Islet precursor cell (in vitro differentiated cells): Measurements from ENCODE around the gene LDLRAD3.

Experiments
- DNase-seq: peaks from one replicate; pipeline ENCODE4 v3.0.0-alpha.2; 2018

LDLRAD3 gene

DNA sequence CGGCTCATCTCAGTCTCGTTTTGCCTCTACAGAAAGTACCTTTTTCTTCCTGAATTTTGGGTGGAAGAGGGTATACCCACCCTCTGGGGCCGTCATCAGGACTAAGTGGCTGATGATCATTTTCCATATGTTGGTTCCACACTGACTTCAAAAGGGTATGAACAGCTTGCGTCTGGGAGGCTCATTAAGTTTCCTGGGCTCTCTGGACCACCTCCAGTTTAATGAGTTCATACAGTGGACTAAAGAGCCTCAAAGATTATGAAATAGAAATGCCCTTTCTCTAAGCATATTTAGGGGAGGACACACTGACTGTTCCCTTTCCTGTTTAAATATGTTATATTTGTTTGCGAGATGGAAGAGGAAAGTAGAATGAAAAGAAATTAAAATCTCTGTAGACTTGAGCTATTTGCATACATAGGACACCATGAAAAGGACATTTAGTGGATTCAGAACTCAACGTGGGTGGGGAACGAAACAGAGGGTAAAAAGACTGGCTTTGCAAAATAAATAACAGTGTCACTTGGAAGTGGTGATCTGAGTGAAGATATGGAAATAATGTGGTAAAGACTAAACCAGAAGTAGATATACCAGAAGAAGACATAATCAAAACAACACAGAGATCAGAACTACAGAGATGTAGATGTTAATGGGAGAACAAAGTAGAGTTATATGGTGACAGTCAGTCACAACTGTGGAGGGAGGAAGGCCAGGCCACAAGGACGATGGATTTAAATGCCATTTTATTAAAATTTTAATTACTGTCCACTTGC is 18.7 kb downstream of the LDLRAD3 start:
- no peak for DNase-seq

DNA sequence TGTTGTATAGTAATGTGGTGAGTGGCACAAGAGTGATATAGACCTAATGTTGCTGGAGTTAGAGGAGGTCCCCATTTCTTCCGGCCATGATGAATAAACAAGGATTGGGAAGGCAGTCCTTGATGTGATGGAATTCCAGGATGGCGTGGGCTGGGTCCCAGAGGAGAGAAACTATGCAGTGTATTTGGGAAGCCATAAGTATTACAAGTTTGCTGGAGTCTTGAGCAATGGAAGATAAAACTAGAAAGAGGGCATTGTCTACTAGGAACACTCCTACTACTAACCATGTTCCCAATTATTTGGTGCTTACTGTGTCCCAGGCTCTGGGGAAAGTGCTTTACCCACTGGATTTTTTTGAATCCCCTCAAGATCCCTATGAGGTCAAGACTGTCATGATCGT is 20.0 kb downstream of the LDLRAD3 start:
- no peak for DNase-seq

DNA sequence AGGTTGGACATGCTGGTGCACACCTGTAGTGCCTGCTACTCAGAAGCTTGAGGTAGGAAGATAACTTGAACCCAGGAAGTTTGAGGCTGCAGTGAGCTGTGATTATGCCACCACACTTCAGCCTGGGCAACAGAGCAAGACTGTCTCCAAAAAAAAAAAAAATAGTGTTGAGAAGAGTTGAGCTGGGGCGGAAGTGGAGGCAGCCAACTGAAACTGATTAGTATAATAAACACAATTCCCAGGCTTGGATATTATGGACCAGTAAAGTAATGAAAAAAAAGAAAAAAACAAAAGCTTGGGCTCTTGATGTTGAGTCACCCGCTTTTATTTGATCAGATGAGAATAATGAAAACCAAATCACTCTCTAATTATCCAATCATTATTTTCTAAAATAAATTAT is 21.0 kb downstream of the LDLRAD3 start:
- no peak for DNase-seq

DNA sequence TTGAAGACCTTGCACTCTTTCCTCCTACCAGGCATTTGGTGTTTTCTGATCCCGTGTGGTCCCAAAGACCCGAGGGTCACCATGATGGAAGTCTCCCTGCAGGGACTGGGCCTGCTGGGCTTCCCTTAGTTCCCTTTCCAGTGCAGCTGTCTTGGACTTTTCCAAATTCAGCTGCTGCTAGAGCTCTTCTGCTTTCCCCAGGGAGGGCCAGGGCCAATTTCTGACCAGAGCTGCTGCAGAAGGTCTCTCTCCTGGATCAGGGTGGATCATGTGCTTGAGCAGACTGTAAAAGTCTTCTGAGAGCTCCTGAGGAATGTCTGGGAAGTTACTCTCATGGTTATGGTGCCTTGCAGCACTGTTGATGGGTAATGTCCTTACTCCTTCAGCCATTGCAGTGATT is 23.2 kb downstream of the LDLRAD3 start:
- DNase-seq: no peak

DNA sequence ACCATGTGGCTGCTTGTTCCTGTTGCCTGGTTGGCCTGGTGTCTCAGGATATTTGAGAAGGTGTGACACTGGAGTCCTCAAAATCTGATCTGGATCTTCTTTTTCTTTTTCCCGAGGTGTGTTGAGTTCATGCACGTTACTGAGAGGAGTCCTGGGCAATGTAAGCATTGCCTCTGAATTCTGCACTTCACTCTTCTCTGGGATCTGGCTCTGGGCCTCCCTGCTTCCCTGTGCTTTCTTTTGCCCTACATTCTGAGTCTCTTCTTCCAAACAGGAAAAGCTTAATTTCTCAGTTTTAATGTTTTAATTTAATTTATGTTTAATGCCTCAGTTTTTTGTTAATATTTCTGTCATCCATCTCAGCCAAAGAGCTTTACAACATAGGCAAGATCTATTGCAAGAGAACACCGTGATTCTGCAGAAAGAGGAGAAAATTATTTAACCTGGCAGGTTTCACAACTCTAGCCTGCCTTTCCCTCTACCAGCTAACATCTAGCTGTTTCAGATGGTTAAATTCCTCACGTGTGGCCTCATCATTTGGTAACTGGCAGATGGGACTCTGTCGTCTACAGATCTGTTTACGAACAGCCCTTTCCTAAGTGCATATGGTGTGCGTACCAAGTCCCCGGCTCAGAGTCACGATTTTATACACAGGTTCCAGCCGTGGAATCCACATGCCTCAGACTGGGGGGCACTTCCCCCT is 24.7 kb downstream of the LDLRAD3 start:
- no peak for DNase-seq

DNA sequence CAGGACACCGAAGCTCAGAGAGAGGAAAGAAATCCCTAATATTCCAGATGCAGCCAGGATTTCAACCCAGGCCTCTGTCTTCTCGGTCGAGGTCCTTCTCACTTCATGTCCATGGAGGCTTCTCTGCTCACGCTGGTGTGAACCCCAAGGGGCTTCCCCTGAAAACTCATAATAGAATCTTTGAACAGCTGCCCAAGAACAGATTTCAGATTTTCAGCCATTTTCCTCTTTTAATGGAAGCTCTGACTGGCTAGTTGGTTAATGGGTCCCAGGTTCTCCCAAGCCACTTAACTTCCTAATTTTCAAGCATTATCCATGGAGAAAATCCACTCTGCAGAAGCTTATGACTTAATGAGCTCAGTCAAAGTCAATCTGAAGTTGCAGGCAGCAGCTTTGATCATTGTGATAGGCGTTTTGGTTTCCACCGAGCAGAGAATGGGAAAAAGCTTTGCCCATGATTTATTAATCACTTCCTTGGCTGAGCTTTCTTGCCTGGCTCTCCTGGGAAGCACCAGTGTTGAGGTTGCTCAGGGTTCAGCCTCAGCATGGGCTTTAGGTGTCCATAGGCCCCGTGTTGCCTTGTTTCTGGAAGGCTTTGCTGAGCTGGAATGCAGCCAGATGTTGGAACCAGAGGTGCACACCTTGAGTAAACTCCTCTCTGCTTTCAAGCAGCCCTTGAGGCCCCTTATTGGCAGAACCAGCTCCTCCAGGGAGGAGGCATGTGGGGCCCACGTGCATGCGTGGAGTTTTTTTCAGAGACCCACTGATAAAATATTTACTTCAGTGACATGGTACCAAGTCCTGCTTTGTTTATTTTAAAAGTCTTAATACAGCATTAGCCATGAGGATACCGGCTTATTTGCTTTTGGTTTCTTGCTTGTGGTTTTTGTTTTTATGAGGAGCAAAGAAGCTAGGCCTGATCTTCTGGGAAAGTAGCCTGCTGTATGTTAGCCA is 25.5 kb downstream of the LDLRAD3 start:
- no peak for DNase-seq

DNA sequence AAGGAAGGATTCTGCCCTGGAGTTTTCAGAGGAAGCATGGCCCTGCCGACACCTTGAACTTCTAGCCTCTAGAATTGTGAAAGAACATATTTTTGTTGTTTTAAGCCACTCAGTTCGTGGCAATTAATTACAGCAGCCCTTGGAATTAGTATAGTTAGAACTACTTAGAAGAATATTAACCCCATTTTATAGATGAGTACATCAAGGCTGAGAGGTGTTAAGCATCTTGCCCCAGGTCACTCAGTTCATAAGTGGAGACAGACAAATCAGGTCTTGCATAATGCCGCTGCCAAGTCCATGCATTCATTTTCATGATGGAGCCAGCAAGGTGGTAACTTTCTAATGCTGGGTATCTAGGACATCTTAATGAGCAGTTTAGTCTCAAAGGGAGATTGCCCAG is 26.6 kb downstream of the LDLRAD3 start:
- no peak for DNase-seq

DNA sequence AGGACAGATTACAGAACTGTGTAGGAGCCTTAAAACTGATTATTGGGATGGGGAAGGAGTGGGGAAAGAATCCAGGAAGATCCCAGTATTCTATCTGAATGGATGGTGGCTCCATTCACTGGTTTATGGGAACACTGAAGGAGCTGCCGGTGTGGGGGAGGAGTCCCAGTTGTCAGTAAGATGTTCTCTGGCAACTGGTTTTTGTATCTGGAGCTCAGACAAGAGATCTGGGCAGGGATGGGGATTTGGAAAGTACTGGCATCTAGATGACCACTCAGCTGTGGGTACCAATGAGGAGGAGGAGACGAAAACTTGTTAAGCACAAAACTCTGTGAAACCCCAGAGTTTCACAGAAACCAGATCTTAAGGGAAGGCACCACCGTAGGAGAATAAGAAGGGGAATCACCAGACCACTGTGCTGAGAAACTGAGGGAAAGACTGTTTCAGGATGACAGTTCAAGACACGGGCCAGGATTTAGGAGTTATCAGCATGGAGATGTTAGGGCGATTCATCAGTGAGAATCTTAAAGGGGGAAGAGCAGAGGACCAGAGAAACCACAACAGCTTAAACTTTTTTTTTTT is 28.1 kb downstream of the LDLRAD3 start:
- no peak for DNase-seq

DNA sequence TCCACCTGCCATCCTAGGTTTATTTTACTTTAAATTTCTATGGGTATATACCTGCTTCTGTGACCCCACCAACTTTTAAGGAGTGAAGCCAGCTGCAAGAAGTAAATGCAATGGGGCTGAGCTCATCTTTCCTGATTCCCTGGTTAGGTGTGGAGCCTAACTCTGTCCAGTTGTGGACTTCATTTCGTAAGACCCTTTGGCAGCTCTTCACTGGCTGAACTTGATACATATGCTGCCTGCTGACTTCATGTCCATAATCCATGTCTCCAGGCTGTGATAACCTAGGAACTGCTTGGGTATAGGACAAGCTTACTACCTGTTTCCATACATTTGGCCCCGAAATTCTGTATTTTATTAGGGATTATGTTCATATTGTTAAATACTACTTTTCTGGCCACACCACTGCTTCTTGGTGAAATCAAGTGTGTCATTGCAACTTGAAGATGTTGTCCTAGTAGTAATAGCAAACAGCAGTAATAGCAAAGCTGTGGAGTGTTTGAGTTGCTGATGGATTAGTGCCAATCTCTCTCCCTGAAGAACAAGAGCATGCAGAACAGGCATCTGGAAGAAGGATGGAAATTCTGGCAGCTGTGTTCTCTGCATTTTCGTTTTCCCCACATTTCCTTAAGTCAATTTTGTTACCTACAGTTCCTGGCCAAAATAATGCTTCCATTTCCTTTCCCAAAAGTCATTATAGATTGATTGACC is 31.2 kb downstream of the LDLRAD3 start:
- DNase-seq: no peak

DNA sequence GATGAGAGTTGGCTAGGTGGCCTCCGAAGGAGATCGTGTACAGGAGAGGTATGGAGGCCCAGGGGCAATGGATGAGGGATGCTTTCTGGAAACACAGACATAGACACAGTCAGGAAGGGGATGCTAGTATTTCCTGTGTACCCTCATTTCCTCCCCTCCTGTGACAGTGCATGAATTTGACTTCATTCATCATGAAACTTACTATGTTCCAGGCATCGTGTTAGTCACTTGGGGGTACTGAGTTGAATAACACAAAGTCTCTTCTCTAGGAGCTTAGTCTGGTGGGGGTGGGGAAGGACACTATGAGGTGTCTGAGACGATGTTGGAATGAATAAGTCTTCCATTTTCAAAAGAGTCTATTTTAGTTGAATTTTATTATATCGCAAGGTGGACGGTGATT is 32.6 kb downstream of the LDLRAD3 start:
- DNase-seq: no peak

DNA sequence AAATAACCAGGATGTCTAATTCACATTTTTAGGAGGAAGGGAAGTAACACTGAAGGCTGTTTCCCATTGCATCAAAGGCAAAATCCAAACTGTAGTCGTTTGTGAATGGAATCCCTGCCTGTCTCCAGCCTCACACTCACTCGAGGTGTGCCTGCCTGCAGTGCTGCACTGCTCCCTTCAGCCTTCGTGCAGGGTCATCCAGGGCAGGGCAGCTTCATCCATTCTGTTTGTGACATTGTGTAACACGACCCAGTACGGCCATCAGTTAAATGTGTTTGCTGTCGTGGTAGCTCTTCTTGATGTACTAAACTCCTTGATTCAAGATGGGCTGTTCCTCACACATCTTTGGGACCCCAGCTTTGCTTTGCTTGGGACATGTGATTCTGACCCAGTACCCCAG is 34.3 kb downstream of the LDLRAD3 start:
- DNase-seq: no peak

DNA sequence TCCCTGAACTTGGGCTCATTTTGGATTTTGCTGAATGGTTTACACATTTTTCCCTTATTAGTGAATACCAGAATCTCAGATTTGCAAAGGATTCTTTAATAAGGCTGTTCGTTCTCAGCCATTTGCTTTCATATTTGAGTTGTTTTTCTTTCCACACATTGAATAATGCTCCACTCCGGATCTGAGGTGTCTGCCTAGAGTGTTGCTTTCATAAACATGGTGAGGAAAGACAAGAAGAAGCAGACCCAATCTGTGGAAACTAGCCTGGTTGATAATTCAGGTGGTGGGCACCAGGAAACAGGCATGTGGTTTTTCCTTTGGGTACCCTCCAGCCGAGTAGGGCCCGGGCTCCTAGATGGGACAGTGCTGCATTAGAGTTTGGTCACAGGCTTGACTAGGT is 35.0 kb downstream of the LDLRAD3 start:
- no peak for DNase-seq

DNA sequence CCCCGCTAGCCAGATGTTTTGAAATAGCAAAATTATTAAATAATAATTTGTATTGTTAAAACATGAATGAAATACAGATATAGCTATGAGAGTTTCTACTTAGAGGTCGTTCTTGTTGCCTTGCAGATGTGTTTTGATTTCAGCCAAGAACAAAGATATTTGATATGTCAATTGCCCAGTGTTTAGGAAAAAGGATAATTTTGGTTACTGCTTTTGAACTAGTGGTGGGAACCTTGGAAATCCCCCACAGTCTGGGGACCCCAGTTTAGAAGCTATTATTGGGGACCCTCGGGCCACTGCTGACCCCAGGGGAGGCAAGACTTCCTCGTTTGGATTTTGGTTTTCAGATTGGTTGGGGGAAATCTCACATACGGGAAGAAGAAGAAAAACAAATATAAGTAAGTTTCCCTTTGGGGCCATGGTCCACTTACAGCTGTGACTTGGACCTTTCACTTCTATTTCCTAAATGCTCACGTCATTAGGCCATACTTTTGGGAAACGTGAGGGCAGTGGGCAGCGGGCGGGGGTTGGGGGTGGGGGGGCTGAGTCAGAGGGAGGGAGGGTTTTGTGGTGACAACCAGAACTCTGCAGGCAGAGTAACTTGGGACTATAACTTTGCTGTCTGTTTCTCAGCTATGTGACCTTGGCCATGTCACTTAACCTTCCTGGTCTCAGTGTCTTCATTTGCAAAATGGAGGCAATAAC is 37.0 kb downstream of the LDLRAD3 start:
- DNase-seq: no peak

DNA sequence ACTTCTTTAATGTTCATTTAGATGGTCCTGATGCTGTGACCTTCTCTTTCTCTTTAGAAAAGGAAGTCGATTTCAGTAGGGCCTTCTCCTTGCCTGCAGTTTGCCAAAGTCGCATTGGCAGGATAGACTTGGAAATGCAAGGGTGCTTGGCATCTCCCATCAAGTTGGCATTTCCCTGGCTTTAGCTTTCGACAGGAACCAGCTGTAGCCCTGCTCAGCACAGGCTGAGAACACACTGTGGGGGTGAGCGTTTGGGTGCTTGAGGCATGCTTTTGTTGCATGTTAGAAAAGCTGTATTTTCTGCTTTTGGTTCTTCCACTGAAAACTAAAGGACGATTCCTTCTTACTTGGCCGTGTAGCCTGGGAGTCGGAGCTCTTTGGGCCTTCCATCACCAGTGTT is 37.7 kb downstream of the LDLRAD3 start:
- no peak for DNase-seq

DNA sequence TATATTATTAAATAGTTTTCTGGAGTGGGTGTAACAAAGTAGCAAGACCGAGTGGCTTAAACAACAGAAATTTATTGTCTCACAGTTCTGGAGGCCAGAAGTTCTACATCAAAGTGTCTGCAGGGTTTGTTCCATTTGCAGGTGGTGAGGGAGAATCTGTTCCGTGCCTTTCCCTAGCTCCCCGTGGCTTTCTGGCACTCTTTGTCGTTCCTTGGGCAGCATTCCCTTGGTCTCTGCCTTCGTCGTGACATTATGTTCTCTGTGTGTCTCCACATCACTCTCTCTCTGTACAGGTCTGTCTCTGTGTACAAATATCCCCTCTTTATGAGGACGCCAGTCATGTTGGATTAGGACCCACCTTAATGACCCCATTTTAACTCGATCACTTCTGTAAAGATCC is 38.2 kb downstream of the LDLRAD3 start:
- DNase-seq: no peak

DNA sequence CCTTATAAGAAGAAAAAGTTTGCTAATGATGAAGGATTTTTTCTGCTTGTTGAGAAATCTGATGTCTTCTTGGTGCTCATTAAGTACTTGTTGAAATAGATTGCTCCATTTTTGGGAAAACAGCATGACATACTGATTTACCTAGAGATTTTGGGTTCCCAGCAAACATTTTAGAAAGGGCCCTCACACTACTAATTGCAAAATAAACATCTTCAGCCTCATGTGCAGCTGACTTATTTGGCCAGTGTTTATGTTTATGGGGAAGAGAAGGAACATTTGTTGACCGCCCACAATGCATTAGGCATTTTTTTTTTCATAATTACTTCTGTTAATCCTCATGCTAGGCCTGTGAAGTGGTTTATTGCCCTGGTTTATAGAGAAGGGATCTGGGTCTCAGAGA is 40.1 kb downstream of the LDLRAD3 start:
- no peak for DNase-seq

DNA sequence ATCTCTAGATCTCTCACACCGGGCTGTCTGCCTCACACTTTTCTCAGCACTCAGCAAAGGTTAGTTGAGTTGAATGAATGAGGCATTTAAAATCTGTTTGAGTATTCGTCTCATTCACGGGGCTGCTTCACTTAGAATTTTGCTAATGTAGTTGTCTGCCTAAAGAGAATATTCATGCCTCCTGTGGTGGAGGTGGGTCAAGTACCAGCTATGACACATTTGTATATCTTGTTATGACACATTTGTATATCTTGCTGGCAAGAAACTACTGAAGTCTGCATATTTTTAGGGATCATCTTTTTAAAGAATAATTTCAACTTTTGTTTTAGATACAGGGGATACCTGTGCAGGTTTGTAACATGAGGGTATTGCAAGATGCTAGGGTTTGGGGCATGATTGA is 43.1 kb downstream of the LDLRAD3 start:
- DNase-seq: no peak

DNA sequence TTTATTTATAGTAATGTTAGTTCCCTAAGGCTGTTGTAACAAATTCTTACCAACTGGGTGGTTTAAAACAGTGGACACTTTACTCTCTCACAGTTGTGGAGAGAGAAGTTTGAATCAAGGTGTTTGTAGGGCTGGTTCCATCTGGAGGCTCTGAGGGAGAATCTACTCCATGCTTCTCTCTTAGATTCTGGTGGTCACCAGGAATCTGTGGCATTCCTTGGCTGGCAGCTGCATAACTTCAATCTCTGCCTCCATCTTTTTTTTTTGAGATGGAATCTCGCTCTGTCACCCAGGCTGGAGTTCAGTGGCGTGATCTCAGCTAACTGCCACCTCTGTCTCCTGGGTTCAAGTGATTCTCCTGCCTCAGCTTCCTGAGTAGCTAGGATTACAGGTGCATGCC is 46.3 kb downstream of the LDLRAD3 start:
- DNase-seq: no peak

DNA sequence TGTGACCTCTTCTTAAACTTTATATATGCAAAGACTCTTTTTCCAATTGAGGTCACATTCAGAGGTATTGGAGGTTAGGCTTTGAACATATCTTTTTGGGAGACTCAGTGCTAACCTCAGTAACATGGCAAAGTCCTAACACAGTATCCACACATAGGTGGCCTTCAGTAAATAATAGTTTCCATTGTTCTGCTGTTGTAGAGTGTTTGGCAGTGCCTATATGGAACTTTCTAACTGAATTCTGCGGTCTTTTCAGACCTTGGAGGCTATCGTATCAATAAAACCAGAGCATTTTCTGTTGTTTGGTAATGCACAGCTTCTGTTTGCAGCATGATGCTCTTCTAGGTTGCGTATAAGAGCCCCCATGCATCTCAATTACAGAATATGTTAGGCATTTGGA is 47.0 kb downstream of the LDLRAD3 start:
- no peak for DNase-seq

DNA sequence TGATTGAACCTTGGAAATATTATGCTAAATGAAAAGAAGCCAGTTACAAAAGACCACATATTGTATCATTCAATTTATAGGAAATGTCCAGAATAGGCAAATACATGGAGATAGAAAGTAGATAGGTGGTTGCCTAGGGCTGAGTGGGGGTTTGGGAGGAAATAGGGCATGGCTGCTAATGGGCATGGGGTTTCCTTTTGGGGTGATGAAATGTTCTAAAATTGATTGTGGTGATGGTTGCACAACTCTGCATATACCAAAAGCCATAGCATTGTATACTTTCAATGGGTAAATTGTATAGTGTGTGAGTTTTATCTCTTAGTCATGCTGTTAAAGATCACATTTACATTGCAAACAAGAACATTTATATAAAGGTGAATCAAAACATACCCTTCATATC is 48.7 kb downstream of the LDLRAD3 start:
- DNase-seq: no peak

DNA sequence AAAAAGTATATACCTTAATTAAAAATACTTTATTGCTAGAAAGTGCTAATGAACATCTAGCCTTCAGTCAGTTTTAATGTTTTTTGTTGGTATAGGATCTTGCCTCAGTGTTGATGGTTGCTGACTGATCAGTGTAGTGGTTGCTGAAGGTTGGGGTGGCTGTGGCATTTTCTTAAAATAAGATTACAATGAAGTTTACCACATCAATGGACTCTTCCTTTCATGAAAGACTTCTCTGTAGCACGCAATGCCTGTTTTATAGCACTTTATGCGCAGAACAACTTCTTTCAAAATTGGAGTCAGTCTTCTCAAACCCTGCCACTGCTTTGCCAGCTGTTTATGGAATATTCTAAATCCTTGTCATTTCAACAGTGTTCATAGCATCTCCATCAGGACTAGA is 50.6 kb downstream of the LDLRAD3 start:
- no peak for DNase-seq

DNA sequence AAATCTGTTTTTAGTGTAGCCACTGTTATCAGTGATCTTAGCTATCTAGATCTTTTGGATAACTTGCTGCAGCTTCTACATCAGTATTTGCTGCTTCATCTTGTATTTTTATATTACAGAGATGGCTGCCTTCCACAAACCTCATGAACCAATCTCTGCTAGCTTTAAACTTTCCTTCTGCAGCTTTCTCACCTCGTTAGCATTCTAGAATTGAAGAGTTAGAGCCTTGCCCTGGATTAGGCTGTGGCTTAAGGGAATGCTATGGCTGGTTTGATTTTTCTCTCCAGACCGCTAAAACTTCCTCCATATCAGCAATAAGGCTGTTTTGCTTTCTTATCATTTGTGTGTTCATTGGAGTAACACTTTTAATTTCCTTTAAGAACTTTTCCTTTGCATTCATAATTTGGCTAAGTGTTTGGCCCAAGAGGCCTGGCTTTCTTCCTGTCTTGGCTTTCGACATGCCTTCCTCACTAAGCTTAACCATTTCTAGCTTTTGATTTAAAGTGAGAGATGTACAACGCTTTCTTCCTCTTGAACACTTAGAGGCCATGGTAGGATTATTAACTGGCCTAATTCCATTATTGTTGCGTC is 51.9 kb downstream of the LDLRAD3 start:
- DNase-seq: no peak
